Measurements from ENCODE around the gene PPY.
"Not testable (repeated sequence)": the region's sequence is repeated elsewhere in the genome, so short reads cannot be mapped to it uniquely, and the experiment has no call there.

Gene PPY

GRCh38 chr17:43942051-43942685 is at the start of gene PPY:
Gene PPY, minus strand, starts transcription at chr17:43942476. Its CDS starts 822 bp downstream, at chr17:43941654.
- FAIRE-seq: no peak

GRCh38 chr17:43988301-43988700 is 46.0 kb upstream of the PPY start:
- no peak for FAIRE-seq

GRCh38 chr17:43987131-43988021 is 45.1 kb upstream of the PPY start:
- no peak for FAIRE-seq

GRCh38 chr17:43986225-43986981 is 44.1 kb upstream of the PPY start:
- no peak for FAIRE-seq

GRCh38 chr17:43984521-43984920 is 42.2 kb upstream of the PPY start:
- FAIRE-seq: no peak

- no peak for FAIRE-seq
Measured at GRCh38 chr17:43983515-43984411, 41.5 kb upstream of the PPY start.

- no peak for FAIRE-seq
Measured at GRCh38 chr17:43983196-43983514, 40.9 kb upstream of the PPY start.

GRCh38 chr17:43982171-43982570 is 39.9 kb upstream of the PPY start:
- no peak for FAIRE-seq

GRCh38 chr17:43979671-43980070 is 37.4 kb upstream of the PPY start:
- no peak for FAIRE-seq

- FAIRE-seq: no peak
Measured at GRCh38 chr17:43979011-43979410, 36.7 kb upstream of the PPY start.

GRCh38 chr17:43978078-43978477 is 35.8 kb upstream of the PPY start:
- FAIRE-seq: no peak

GRCh38 chr17:43976963-43977837 is 34.9 kb upstream of the PPY start:
- no peak for FAIRE-seq

- FAIRE-seq: peak; percentile 95
Measured at GRCh38 chr17:43975898-43976297, 33.6 kb upstream of the PPY start.

- no peak for FAIRE-seq
Measured at GRCh38 chr17:43974382-43975266, 32.3 kb upstream of the PPY start.

GRCh38 chr17:43972444-43973212 is 30.4 kb upstream of the PPY start:
- not testable (repeated sequence) for FAIRE-seq

- not testable (repeated sequence) for FAIRE-seq
Measured at GRCh38 chr17:43971436-43971835, 29.2 kb upstream of the PPY start.

GRCh38 chr17:43970366-43970765 is 28.1 kb upstream of the PPY start:
- no peak for FAIRE-seq

GRCh38 chr17:43967251-43967875 is 25.1 kb upstream of the PPY start:
- FAIRE-seq: no peak

- no peak for FAIRE-seq
Measured at GRCh38 chr17:43966276-43966675, 24.0 kb upstream of the PPY start.

Measured in A204.1 (cell line).